ENCODE measurements around the gene CMTR1.
A peak's percentile ranks its signal among the peaks of the same experiment; 100 is the strongest.

CMTR1 gene

GRCh38 chr6:37479266-37479854 is 46.3 kb downstream of the CMTR1 start:
- DNase-seq, result no peak

- no peak for DNase-seq
These were observed 47.2 kb downstream of the CMTR1 start for GRCh38 chr6:37480118-37480736.

DNA sequence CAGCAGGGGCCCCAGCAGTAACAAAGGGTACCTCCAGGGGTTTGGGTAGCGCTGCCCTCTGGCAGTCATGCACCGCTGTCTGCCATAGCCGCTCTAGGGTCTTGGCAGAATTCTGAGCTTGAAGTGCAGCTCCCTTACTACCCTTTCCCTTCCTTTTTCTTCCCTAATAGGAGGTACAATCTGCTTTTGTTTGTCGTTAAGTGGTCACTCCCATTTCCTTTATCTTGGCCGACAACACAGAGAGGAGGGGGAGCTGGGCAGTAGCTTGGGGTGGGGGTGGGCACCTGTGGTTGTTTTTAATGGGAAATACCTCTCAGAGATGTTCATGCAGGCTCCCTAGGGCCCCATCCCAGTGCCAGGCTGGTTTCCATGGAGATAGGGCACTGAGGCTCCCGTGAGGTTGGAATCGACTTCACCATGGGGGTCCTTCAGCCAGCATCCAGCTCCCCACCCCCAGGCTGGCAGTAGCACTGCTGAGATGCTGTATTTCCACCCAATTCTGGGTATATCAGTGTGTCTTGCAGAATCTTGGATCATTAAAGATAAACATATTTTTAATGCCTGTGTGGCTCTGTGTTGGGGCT is 48.0 kb downstream of the CMTR1 start:
- DNase-seq, result no peak

DNA sequence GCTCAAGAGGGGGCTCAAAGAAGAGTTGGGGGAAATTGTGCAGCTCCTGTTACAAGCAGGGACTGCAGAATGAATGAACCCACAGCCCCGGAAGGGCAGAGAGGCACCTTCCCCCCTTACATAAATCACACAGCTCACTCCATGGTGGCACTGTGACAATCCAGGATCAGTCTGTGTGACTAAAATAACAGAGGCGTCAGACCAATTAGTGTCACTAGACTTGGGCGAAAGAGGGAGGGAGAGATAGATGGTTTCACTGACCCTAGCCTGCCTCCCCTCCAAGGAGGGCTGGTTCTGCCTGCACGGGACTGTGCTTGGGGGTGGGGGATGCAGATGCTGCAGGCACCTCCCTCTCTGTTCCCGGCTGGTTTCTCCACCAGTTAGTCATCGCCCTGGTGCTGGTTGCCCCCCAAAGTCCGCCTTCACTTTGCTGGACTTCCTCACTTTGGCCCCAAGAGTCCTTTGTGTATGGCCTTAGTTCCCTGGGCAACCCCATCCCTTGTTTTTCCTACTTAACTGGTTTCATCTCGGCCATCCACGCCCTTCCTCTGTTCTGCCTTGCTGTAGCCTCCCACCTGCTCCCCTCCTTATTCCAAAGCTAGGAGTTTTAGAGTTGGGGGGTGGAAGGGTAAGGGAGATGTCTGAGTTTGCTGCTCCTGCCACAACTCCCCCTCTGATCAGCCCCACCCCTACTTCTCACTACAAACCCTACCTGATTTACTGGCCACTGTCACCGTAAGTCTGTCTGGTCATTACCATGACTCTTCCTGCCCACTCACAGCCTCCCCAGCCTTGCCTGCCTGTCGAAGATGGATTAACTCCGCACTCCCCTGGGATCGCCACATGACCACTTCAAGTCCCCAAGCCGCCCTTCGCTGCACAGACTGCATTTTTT is 48.9 kb downstream of the CMTR1 start:
- no peak for DNase-seq

DNA sequence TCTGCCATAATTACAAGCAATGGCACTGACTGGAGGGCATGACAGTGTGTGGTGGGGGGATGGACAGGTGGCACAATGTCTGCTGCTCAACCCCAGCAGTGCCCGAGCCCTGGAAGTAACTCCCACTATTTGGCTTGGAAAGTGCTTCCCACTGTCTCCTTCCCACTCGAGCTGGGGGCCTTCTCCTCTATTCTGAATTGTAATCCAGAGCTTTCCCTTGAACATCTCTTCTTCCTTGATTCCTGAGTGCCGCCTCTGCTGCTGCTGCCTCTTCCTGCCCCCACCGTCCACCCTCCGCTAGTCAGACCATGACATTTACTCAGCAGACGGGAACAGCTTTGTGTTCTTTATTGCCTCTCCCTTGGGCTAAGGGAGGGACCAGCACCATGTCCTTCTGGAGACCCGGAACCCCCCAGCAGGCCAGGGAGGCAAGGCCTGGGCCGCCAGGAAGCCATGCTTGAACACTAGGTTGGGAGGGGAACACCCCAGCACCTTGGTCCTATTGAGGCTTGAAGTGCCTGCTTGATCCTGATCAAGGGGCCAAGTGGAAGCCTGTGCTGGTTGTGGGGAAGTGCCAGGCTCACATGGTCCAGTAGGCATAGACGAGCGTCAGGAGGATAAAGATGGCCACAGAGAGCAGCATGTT is 49.7 kb downstream of the CMTR1 start:
- no peak for DNase-seq

DNA sequence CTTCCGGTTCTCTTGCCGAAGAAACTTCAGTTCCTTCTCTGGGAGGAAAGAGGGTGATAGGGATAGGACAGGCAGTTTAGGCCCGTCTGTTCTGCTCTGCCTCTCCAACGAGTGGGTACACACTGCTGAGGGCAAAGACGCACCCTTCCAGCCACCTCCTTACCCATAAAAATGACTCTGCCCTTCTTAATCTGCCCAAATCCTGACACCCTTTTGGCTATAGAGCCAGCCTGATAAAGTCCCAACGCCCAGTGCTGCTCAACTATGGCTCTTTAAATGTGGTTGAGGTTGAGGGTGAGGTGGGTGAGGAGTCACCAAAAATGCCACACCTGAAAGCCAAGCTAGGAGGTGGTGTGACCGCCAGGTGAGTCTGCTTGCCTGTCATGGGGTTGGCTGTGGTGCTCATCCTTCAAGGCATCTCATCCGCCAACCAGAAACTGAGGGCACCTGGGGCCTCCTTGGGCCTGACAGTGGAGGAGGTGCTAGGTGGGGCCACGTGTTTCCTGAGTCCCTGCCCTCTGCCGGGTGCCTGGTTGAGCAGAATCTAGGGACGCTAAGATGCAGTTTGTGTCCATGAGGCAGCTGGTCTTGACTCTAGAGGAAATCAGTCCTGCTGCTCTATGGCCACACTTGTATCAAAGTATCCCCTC is 50.4 kb downstream of the CMTR1 start:
- DNase-seq, result no peak

DNA sequence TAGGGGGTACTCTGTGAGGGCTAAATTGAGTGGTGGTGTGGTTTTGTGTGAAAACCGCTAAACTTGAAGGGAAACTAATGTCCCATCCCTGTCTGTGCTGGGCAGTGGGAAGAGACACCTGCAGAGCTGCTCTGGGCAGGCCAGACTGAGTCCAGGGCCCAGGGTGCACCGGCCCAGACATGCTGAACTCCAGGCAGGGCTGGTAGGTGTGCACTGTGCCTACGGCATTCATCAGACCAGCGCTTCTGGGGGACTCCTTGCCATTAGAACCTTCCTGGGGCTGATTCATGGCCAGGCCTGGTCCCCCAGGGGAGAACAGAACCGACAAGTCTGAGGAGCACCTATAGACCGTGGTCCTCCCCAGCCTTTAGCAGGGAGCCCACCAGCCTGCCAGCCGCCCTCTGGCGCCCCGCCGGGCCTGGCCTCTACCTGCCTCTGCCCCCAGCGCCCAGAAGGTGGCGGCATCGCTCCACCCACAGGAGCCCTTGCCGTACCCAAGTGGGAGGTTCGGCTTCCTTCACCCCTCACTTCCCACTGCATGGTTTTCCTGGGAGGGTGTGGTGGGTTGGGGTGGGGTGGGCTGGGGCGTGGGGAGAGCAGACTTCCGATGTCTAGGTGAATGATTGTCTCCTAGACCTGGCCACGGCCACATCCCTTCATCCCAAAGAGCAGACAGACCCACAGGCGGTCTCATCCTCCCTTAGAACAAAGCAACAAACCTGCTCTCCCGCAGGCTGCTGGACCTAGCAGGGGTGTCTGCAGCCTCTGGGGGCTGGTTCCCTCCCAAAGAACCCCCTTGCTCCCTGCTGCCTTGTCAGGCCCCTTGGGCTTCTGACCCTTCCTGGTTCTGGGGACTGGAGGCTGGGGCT is 51.1 kb downstream of the CMTR1 start:
- peak; percentile 10 to 48 for DNase-seq

DNA sequence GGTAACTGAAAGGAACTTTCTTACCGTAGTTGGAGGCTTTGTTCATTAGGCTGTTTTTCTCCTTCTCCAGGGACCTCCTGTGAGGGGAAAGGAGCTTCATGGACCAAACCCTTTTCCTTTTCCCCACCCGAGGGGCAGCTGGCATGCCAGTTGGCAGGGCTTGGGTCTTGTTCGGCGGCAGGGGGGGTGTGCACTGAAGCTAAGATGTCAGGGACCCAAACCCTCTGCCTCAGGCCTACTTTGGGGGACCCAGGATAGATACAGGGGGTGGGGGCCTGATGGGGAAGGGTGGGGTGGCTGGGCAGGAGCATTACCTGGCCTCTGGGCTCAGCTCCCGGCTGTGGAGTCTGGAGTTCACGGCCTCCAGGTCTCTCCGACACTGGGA is 51.8 kb downstream of the CMTR1 start:
- DNase-seq, result no peak

- DNase-seq, result no peak
These were observed 52.3 kb downstream of the CMTR1 start for GRCh38 chr6:37485291-37485702.

DNA sequence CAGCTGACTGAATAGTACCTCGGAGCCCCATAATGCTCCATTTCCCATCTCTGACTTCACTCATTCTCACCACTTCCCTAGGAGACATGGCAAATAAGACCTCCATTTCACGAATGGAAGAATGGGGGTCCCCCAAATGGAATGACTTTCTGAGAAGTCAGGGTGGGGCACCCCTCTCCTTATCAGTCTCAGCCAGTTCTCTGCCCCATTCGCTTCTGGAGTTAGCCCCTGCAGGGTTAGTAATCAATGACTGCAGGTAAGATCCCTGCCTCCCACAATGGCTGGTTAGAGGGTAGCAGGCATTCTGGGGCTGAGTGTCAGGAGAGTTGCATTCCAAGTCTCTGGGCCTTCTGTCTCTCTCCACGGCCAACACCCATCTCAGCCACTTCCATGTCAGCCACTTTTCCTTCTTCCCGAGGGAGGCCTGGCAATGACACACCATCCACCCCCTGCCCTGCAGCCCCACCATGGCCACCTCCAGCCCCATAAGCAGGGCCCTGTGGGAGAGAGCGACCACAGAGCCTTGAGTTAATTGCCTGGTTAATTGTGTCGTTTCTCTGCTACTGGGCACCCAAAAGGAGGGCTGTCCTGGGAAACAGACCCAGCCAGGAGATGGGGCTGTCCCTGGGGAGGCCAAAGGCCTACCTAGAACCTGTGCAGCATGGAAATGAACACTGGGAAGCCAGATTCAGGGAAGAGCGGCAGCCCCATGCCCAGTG is 53.3 kb downstream of the CMTR1 start:
- no peak for DNase-seq

DNA sequence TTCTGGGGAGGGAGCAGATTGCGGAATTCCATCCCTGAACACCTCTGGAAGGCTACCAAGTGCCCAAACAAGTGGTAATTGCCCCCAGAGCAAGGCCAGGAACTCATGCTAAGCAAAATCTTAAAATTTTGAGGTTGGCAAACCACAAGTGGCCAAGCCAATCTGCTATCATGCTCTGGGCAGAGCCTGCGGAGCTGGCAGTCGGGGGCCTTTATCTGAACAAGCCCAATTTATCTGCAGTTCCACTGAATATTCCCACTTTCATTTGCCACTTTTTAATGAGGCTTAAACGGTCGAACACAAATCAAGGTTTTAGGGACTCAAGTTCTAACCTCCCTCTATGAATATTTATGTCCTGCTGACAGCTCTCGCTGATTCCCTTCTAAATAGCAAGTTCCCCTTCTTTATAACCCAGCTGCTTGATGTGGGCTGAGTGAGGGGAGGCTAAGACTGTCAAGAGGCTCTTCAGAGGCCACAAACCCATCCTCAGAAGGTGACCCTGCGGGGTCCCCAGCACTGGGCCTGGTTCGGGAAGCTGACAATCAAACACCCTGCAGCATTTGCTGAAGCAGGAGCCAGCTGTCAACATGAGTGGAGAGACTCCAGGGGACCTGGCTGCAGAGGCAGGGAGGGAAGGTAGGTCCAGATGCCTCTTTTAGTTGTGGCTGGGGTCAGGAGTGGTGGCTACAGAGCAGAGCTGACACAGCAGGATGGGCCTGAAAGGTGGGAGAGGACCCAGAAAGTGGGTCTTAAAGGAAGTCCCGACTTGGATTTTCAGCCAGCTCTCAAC is 54.8 kb downstream of the CMTR1 start:
- DNase-seq, result no peak

GRCh38 chr6:37488476-37488875 is 55.5 kb downstream of the CMTR1 start:
- no peak for DNase-seq

GRCh38 chr6:37489697-37490336 is 56.8 kb downstream of the CMTR1 start:
- DNase-seq, result no peak

DNA sequence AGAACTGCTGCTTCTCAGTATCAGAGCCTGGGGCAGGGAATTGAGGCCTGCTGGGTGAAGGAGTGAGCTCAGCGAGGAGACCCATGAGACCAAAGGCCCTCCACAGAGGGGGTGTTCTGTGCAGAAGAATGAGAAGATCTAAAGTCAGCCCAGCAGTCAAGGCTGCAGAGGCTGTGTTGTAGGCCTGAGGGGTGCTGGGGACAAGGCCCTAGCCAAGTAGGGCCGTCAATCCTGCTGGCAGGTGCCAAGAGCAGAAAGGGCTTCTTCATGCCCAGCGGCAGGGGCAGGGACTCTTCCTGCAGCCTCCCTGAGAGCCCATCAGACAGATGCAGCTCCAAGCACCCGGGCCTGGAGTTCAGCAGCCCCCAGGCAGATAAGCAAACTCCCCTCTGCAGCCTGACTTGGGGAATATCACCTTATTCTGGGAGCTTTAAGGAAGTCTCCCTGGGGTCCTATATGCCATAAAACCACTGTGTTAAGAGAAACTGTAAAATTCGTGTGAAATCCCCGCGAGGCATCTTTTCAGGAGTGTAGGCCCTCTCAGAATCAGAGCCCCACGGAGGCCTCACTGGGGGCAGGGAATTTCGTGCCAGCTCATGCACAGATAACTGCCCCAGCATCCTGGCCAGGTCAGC is 57.6 kb downstream of the CMTR1 start:
- DNase-seq, result no peak

DNA sequence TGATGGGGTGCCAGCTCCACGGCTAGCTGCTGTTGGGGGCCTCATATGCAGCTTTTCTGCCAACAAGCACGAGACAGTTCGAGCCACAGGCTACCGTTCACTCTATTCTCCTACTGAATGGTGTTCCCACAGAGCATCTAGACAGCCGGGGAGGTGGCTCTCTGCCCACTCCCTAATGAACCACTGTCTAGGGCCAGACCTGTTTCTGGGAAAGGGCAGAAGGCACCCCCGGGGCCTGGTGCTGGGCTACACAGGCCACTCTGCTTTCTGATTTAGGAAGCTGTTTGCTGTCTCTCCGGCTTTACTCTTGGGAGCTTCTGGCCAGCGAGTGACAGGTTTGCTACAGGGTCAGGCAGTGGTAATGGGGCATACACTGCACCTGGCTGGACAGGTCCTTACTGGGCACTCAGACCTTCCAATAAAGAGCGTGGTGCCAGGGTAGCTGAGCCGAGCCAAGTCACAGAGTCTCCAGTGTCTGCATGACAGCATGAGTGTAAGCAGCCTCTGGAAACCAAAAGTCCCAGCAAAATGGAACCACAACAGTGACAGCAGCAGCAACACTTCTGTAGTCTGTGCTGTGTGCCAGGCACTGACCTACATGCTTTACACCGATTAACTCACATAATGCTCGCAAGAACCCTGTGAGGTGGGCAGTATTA is 58.3 kb downstream of the CMTR1 start:
- DNase-seq, result no peak

- DNase-seq, result no peak
These were observed 58.8 kb downstream of the CMTR1 start for GRCh38 chr6:37491830-37492208.

DNA sequence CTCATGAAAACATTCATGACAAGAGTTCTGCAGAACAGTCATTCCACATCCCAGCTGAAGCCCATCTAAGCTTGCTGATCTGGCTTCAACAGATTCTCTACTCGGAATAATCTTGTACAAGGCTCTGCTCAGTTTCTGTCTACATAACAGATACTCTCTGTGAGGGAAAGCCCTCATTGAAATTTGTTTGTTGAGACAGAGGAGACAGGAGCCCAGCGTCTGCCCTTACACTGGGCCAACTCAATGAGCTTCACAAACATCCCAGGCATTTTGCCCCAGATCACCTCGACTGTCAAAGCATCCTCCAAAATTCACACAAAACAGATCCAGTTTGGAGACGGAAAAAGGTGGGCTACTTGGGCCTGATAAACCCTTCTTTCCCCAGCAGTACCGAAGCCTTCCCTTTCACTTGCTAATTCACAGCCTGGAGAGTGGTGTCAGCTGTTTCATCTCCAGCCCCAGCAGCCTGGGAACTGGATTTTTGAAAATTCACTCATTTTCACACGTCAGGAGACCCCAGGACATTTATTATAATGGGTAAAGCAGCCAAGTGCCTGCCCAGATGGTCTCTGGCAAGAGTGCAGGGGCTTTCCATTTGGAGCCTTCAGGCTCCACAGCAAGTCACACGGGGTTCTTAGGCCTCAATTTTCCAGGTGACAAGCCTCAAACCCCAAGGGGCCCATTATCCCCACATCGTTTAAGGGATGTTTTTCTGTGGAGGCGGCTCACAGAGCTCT is 59.4 kb downstream of the CMTR1 start:
- no peak for DNase-seq
